ENCODE measurements around the gene SMCO2. TPM values are rescaled to one million over a fixed set of nuclear protein-coding genes. Genes with fewer than 3 reads are reported as not detected.
"Not testable (repeated sequence)": the region's sequence is repeated elsewhere in the genome, so short reads cannot be mapped to it uniquely, and the experiment has no call there.

SMCO2 gene
- total RNA-seq, 1 donor from 2014 or later: 0.20 TPM

DNA sequence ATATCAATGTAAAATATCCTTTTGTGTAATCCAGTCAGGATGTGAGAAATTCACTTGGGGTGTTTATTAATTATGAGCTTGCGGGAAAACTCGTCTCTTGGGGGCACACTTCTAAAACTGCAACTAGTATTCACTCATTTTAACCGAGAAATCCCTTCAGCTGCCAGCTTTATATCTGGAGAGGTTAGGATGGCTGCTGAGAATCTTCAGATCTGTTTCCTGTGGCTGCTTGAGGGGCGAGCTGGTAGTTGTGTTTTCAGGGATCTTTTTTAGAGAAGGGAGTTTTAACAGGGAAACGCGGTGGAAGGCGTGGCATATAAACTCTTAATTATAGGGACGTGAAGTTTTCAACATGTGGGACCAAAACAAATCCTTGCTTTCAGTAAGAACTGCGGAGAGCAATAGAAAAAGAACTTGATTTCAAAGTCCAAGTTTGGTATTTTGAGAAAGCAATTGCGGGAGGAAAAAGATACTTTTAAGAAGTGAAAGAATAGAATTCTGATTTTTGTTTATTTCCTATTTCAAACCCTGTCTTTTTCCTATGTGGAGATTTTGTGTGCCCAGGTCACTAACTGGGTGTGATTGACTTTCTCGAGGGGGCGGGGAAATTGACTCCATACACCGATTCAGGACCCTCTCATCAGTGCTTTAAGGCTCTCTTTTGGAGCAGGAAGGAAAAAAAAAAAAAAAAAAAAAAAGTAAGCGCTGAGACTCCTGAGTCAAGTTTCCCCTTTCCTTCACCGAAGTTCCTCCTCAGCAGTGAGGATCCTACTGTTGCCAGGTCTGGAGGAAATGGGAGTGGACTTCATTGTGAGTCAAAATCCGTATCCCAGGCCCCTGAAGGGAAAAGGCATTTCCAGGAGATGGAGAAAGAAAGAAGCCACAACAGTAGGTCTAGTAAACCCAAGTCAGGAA lies 78.6 kb downstream of the SMCO2 start:
- DNase-seq (ENCODE audit: low read depth in 2 of 2): peak; percentile 53 to 98

DNA sequence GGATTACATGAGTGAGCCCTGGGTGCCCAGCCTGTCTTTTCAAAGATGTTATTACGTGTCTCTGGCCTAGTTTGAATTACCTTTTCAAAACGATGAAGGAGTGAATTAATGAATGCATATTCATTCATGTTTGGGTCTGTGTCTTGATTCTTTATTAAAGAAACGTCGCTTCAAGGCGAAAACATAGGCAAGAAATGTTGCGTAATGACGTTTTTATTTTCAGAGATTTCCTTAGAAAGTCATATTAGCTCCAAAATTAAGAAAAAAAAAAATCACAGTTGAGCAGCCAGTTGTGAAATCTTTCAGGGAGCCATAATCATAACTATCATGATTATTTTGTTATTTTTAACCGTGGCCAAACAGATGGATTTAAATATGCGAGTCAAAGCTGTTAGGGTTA lies 81.0 kb downstream of the SMCO2 start:
- DNase-seq (ENCODE audit: low read depth in 2 of 2): no peak

GRCh38 chr12:27528788-27529187 lies 82.3 kb downstream of the SMCO2 start:
- DNase-seq (ENCODE audit: low read depth in 2 of 2): peak in 1 of 2 donors; percentile 78

DNA sequence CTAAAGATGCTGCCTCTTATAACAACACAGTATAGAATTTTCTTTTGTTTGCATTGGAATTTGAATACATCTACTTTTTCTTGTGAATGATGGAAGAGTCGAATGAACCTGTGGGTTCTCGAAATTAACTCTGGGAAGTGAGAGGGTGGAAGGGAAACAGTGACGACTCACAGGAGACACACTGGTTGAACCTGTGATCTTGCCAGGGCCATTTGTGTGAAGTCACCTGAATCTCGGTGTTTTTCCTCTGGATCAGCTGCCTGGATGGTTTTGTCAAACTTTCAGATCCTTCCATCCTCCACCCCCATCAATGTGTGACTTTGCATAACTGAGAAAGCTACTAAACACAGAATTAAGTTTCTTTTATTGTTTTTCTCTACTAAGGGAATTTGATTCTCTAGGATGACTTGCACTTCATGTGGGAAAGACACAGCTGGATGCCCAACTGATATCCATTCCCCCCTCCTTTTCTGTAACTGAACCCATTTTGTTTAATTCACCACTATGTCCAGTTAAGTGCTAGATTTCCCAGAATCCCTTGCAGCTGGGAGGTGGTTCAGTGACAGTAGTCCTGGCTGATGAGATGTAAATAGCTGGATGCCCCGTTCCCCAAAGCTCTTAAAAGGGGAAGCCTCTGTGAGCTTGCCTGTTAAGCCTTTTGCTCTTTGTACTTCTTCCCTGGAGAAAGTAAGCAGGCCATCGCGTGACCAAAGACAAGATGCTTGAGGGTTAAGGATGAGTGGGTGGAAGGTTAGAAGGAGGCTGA lies 83.8 kb downstream of the SMCO2 start:
- peak in 1 of 2 donors; percentile 51 for DNase-seq (ENCODE audit: low read depth in 2 of 2)

DNA sequence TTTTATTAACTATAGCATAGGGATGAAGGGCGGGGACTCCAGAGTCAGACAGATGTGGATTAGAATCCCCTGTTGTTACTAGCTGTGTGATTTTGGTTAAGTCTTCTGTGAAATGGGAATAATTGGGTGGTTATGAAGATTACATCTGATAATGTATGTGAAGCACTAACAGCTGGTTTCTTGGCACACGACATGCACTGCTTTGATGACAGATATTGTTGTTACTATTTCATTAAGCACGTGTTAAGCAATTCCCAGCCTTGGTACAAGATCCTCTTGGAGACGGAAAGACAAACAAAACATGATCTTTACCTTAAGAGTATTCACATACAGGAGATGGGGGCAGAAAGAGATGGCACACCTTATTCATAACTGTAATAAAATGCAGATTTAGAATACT lies 85.4 kb downstream of the SMCO2 start:
- DNase-seq (ENCODE audit: low read depth in 2 of 2): peak in 1 of 2 donors; percentile 37

- peak; percentile 51 to 67 for DNase-seq (ENCODE audit: low read depth in 2 of 2)
These were observed 87.7 kb downstream of the SMCO2 start for GRCh38 chr12:27534060-27534764.

DNA sequence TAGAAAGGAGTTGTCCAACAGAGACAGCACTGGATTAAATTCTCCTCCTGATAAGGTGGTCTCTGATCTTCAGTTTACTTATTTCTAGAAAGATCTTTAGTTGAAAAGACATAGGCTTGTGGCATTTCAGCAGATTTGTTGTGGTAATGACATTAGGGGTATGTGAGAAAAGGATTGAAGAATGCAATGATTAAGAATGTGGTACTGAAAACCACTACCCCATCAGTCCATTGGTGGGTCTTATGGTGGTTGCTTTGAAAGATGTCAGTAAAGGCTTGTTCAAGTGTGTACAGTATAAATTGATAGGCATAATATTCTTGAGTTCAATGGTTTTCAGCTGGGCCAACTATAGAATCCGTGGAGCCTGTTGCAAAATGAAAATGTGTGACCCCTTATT lies 88.2 kb downstream of the SMCO2 start:
- DNase-seq (ENCODE audit: low read depth in 2 of 2): no peak

DNA sequence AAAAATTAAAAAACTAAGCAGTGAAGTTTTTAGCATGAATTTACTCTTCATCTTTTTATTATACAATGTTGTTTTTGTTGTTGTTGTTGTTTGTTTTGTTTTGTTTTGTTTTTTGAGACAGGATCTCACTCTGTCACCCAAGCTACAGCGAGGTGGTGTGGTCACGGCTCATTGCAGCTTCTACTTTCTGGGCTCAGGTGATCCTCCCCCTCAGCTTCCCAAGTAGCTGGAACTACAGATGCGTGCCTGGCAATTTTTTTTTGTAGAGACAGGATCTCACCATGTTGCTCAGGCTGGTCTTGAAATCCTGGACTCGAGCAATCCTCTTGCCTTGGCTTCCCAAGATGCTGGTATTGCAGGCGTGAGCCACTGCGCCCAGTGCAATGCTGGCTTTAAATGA lies 88.8 kb downstream of the SMCO2 start:
- DNase-seq (ENCODE audit: low read depth in 2 of 2): no peak

DNA sequence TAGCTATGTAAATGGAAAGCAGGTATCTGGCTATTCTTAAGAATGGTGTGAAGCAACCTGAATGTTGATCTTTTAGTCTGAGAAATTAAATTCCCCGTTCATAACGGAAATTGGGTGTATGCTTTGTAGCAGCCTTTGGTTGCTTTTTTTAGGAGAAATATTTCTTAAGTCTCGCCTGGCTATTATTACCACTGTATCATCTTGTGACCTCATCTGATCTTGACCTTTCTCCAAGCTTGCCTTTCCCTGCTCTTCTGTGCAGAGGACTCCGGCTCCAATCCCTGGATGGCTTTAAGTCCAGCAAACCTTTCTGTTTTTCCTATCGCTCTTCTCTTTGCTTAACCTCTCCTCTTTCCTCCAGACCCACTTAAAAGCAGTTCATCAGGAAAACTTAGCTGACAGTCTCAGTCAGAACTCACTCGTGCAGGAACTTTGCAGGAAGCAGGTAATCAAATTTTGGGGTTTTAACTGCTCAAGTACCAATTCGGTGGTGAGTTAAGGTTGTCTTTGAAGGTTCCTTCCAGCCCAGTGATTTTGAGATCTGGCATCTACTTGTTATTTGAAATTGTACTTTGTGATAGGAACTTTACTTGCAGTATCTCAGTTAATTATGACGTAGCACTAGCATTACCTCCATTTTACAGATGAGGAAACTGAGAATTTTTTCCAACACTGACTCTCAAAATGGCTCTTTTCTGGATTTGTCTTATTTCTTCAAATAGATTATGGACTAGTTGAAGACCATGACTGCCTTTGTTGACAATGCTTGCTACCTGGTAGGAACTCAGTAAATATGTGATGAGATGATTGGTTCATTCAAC lies 91.5 kb downstream of the SMCO2 start:
- no peak for DNase-seq (ENCODE audit: low read depth in 2 of 2)

DNA sequence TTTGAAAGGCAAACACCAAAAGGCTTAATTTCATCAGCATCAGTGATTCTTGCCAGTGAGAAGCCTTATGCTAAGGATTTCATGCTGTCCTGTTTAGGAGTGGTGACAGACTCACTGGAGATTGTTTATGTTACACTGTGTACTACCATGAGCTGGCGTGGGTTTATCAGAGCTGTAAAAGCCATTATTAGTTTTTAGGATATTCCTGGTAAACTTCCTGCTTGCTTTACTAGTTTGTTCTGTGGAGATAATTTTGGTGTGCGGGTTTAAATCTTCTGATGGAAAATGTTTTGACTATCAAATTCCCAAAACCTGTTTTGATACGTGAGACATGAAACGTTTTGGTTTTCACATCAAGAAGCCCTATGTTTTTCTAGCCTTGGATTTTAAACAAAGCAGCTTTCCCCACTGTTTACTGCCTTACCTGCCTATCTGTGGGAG lies 92.7 kb downstream of the SMCO2 start:
- DNase-seq (ENCODE audit: low read depth in 2 of 2): peak in 1 of 2 donors; percentile 54

GRCh38 chr12:27541031-27541719 lies 94.6 kb downstream of the SMCO2 start:
- DNase-seq (ENCODE audit: low read depth in 2 of 2): no peak

DNA sequence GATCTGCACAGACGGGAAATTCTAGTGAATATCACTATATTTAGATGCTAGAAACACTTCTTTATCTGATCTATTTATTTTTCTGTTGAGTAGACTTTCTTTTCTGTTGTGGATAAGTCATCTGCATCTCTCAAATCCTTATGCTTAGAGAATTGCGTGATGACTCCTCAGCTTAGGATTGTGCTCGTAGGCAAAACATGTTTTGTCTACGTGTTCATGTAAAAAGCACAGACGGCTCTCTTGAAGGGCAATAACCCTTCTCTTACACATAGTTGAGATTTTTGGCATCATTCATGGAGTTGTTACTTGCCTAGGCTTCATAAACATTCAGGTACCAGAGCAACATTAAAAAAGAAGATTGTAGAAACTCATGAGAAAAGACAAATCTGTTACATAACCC lies 96.1 kb downstream of the SMCO2 start:
- no peak for DNase-seq (ENCODE audit: low read depth in 2 of 2)

- DNase-seq (ENCODE audit: low read depth in 2 of 2): not testable (repeated sequence)
These were observed 98.3 kb downstream of the SMCO2 start for GRCh38 chr12:27544858-27545257.

DNA sequence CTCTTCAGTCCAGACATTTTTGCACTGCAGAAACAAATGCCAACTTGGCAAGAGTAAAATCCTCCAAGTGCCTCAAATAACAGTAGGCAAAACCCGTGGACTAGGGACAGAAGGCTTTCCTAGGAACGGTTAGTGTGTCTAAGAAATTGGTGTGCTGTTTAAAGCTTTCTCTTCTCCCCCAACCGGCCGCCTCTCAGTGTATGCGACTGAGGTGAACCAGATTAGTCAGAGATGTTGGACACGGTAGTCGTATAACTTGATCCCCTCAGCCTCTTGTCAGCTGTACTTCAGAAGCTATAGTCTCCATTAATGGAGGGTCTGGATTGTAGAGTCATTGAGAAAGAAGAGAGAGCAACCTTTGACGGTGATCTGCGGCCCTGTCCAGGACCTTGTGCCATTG lies 99.1 kb downstream of the SMCO2 start:
- no peak for DNase-seq (ENCODE audit: low read depth in 2 of 2)

DNA sequence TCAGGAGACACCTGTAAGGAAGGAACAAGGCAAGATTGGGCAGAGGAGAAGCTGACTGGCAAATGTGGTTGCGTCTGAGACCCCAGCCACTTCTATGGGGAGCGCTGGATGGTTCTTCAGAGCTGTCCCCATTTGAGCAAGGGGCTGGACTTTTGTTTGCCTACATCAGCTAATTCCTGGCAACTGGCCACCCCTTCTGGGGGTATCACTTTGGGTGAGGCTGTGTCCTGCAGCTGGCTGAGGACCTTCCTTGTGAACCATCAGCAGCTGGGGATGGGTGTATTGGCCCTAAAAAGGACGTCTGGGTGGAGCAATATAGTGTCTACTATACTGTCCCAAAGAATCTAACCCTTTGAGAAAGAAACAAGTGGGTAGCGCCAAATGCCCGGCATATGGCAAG lies 101.1 kb downstream of the SMCO2 start:
- DNase-seq (ENCODE audit: low read depth in 2 of 2): no peak

DNA sequence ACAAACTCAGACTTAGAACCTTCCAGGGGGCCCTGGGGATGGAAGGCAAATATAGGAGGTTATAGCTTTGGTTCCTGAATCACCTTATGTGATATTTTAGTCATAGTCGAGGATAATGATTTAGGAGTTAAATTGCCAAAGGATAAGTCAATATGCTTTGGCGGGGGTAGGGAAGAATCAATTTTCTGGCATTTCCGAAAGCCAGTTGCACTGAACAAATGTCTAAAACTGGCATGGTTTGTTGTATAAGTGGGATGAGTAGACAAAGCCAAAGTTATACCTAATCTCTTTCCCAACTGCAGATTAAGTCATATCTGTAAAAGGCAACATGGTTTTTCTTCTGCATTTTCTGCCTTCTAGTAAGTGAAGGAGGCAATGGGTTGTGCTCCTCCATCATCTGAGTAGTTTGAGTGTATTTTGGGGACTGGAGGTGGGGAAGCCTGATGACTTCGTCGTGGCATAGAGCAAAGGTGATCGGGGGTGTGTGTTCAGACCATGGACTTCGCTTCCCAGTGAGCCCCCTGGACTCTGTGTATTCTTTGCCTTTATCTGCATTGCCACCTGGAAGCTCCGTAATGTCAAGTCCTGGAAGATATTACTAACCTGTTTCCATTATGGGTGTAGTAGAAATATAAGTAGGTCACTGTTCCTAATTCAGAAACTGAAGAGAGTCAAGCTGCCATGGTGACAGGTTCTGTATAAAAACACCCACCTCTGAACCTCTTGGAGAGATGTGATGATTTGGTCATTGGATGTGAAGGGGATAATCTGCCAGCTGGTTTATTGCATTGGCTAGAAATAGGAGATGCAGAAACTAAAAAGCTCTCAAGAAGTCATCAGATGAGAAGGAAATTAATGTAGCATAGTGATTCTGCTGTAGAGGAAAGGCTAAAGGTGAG lies 102.0 kb downstream of the SMCO2 start:
- DNase-seq (ENCODE audit: low read depth in 2 of 2): no peak

- peak; percentile 75 to 92 for DNase-seq (ENCODE audit: low read depth in 2 of 2)
These were observed 102.8 kb downstream of the SMCO2 start for GRCh38 chr12:27549236-27549800.

GRCh38 chr12:27549801-27550652 lies 103.5 kb downstream of the SMCO2 start:
- DNase-seq (ENCODE audit: low read depth in 2 of 2): peak; percentile 84 to 96
